AG09309 (cell line): ENCODE data around the gene MELK.

Experiments
- DNase-seq: peaks from one replicate; pipeline ENCODE4 v3.0.0-alpha.2; 2010; ENCODE audit warnings: low read depth
- H3K4me3 ChIP-seq: 2 replicates; pipeline ENCODE4 v1.5.1; 2011; ENCODE audit warnings: mild to moderate bottlenecking, low read depth, low read length, moderate library complexity; ENCODE audit not compliant: control insufficient read depth
- CTCF ChIP-seq: IDR thresholded peaks from 2 replicates; pipeline ENCODE4 v1.5.1; 2011; ENCODE audit warnings: mild to moderate bottlenecking, low read depth, low read length, inconsistent platforms; ENCODE audit not compliant: insufficient read depth, control insufficient read depth; ENCODE audit errors: missing control alignments

Gene MELK

DNA sequence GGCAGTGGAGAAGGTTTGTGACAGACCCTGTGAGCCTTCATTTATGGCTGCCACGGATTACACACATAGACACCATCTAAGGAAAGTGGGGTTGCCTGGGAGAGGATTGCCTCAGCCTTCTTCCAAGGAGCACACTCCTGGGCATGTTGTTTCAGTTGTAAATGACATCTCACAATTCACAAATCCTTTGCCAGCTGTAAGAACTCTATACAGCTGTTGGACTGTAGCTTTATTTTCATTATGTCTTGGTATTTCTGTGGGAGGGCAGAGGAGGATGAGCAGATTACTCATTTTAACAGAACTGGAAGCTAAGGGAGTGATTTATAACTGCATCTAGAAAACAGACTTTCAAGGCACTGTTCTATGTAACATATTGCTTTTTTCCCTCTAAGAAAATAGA, 25.6 kb downstream of the MELK start:
- TF ChIP-seq CTCF: no peak
- DNase-seq: no peak
- H3K4me3 ChIP-seq: no peak overlapping the region

DNA sequence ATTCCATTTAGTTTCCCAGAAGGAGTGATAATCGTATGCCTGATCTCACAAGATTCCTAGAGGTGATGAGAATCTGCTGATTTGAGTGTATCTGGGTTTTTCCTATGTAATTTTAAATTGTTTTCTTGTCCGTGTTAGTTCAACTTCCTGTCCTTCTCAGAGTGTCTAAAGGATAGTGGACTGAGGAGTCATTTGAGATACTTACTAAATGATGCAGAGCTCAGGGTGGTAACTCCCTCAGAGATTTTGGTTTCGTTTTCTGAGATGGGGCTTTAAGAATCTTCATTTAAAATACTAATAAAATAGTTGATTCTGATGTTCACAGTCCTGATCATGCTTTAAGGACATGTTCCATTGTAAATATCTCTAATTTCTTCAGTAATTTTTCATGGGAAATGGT, 30.3 kb downstream of the MELK start:
- TF ChIP-seq CTCF: no peak
- DNase-seq: no peak
- H3K4me3 ChIP-seq: no peak overlapping the region

DNA sequence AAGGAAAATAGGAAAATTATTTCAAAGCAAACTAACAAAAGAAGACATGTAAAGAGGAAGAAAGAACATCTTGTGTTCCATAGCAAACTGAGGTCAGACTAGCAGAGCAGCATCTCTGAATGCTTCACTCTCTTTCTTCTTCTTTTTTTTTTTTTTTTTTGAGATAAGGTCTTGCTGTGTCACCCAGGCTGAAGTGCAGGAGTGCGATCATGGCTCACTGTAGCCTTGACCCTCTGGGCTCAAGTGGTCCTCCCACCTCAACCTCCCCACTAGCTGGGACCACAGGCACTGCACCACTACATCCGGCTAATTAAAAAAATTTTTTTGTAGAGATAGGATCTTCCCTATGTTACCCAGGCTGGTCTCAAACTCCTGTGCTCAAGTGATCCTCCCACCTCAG, 36.6 kb downstream of the MELK start:
- no peak for TF ChIP-seq CTCF
- no peak overlapping the region for H3K4me3 ChIP-seq
- no peak for DNase-seq

DNA sequence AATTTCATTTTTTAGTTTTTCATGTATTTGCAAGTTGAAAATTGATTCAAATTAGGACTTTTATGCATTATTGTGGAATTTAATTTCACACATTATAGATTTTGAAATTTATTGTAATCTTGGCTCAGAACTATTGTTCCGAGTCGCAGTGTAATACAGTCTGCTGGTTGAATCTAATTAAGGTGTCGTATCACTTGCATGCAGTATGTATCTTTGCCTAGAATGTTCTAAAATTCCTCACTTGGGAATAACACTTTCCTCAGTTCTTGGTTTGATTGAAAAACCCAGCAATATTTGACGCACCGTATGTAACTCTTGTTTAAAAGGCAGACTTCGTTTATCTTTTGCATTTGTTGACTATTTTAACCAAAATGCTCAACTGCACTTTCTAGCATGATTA, 49.4 kb downstream of the MELK start:
- no peak for DNase-seq
- H3K4me3 ChIP-seq: no peak overlapping the region
- no peak for TF ChIP-seq CTCF

- no peak for TF ChIP-seq CTCF
- DNase-seq: no peak
- H3K4me3 ChIP-seq: no peak overlapping the region
Observed at GRCh38 chr9:36623280-36623679, 50.6 kb downstream of the MELK start.

DNA sequence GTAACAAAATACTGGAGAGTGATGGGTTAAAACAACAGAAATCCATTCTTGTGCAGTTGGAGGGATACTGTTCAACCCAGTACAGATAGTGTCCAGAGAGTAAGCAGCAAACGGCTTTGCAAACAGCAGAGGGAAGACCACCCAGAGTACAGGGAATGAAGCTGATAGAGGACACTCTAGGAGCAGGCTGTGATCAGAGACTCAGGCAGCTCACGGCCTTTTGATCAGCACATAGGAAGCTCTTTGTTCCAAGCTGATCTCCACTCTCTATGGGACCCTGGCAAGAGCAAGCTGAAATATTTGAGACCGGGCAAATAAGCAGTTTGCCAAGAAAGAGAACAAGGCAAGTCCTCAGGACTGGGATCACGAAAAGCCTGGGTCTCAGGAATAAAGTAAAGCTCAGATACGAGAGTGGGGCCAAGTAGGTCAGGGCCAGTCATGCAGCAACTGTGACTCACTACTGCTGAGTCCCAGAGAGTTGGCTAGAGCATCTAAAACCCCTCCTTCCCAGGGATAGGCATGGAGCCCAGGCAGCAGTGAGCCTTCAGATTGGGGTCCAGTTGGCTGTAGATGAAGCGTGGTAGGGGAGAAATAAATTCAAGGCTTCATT, 52.4 kb downstream of the MELK start:
- H3K4me3 ChIP-seq: no peak overlapping the region
- TF ChIP-seq CTCF: no peak
- DNase-seq: peak; percentile 16

- DNase-seq: peak; percentile 11
- peak; percentile 54 for TF ChIP-seq CTCF
- H3K4me3 ChIP-seq: no peak overlapping the region
Observed at GRCh38 chr9:36632892-36633291, 60.2 kb downstream of the MELK start.
